H9 (cell line): ENCODE results near the gene EXOC8. TPM values are rescaled to one million over a fixed set of nuclear protein-coding genes. Genes with fewer than 3 reads are reported as not detected.

Experiments used
- DNase-seq: peaks from one replicate; pipeline ENCODE4 v3.0.0-alpha.2; 2017
- H2AFZ ChIP-seq: one replicate; pipeline ENCODE4 v1.6.1; 2013; ENCODE audit warnings: mild to moderate bottlenecking, low read length, control low read depth, moderate library complexity
- H2AK5ac ChIP-seq: 2 replicates; pipeline ENCODE4 v1.6.1; 2013; ENCODE audit warnings: low read length, control low read depth, mixed read lengths; ENCODE audit not compliant: insufficient read length
- H2BK120ac ChIP-seq: one replicate; pipeline ENCODE4 v1.6.1; 2013; ENCODE audit warnings: low read depth, mild to moderate bottlenecking, low read length, control low read depth, inconsistent platforms; ENCODE audit not compliant: poor library complexity, severe bottlenecking
- H2BK12ac ChIP-seq: 2 replicates; pipeline ENCODE4 v1.6.1; 2013; ENCODE audit warnings: low read length, control low read depth, mixed read lengths, low read depth; ENCODE audit not compliant: insufficient read length
- H2BK15ac ChIP-seq: 2 replicates; pipeline ENCODE4 v1.6.1; 2013; ENCODE audit warnings: low read depth, low read length, control low read depth
- H2BK20ac ChIP-seq: one replicate; pipeline ENCODE4 v1.6.1; 2013; ENCODE audit warnings: low read depth, mild to moderate bottlenecking, low read length, control low read depth, inconsistent platforms; ENCODE audit not compliant: poor library complexity, severe bottlenecking
- H2BK5ac ChIP-seq: 2 replicates; pipeline ENCODE4 v1.6.1; 2013; ENCODE audit warnings: low read length, control low read depth, mixed read lengths; ENCODE audit not compliant: insufficient read length
- H3K14ac ChIP-seq: 2 replicates; pipeline ENCODE4 v1.6.1; 2013; ENCODE audit warnings: low read length, control low read depth; ENCODE audit not compliant: insufficient read depth
- H3K18ac ChIP-seq: 2 replicates; pipeline ENCODE4 v1.6.1; 2013; ENCODE audit warnings: low read depth, mild to moderate bottlenecking, mixed read lengths, low read length, control low read depth; ENCODE audit not compliant: insufficient read length
- H3K23ac ChIP-seq: 2 replicates; pipeline ENCODE4 v1.6.1; 2013; ENCODE audit warnings: low read length, control low read depth, mixed read lengths, low read depth; ENCODE audit not compliant: insufficient read length
- H3K23me2 ChIP-seq: 2 replicates; pipeline ENCODE4 v1.6.1; 2013; ENCODE audit warnings: low read depth, mild to moderate bottlenecking, mixed read lengths, low read length, control low read depth; ENCODE audit not compliant: insufficient read length, poor library complexity, severe bottlenecking
- H3K27ac ChIP-seq: 2 replicates; pipeline ENCODE4 v1.5.1; 2013; ENCODE audit warnings: low read length, control low read depth, mixed read lengths, low read depth; ENCODE audit not compliant: insufficient read length
- H3K27me3 ChIP-seq: 2 replicates; pipeline ENCODE4 v1.6.1; 2013; ENCODE audit warnings: low read length, control low read depth, inconsistent platforms; ENCODE audit not compliant: insufficient read depth
- H3K4ac ChIP-seq: 2 replicates; pipeline ENCODE4 v1.6.1; 2013; ENCODE audit warnings: low read depth, mild to moderate bottlenecking, control low read depth, inconsistent platforms, low read length, moderate library complexity
- H3K4me1 ChIP-seq: 2 replicates; pipeline ENCODE4 v1.6.1; 2013; ENCODE audit warnings: low read length, control low read depth, inconsistent platforms; ENCODE audit not compliant: insufficient read depth
- H3K4me2 ChIP-seq: 2 replicates; pipeline ENCODE4 v1.6.1; 2013; ENCODE audit warnings: low read length, control low read depth, mixed read lengths; ENCODE audit not compliant: insufficient read length, insufficient read depth
- H3K56ac ChIP-seq: 2 replicates; pipeline ENCODE4 v1.6.1; 2013; ENCODE audit warnings: low read depth, mild to moderate bottlenecking, mixed read lengths, low read length, control low read depth; ENCODE audit not compliant: insufficient read length
- H3K79me1 ChIP-seq: 2 replicates; pipeline ENCODE4 v1.6.1; 2013; ENCODE audit warnings: low read depth, mild to moderate bottlenecking, moderate library complexity, low read length, control low read depth, inconsistent platforms; ENCODE audit not compliant: insufficient read depth, poor library complexity, severe bottlenecking
- H3K79me2 ChIP-seq: 2 replicates; pipeline ENCODE4 v1.6.1; 2013; ENCODE audit warnings: low read length, control low read depth, inconsistent platforms; ENCODE audit not compliant: insufficient read depth
- H3K9ac ChIP-seq: 2 replicates; pipeline ENCODE4 v1.6.1; 2013; ENCODE audit warnings: low read length, control low read depth, mixed read lengths; ENCODE audit not compliant: insufficient read length; ENCODE audit errors: extremely low read depth
- H3K9me3 ChIP-seq: one replicate; pipeline ENCODE4 v1.6.1; 2013; ENCODE audit warnings: low read depth, low read length, inconsistent platforms; ENCODE audit not compliant: control insufficient read depth
- H3T11ph ChIP-seq: one replicate; pipeline ENCODE4 v1.6.1; 2013; ENCODE audit warnings: mild to moderate bottlenecking, low read length, control low read depth, inconsistent platforms
- H4K20me1 ChIP-seq: one replicate; pipeline ENCODE4 v1.6.1; 2013; ENCODE audit not compliant: control insufficient read depth, insufficient read length, insufficient read depth
- H4K5ac ChIP-seq: 2 replicates; pipeline ENCODE4 v1.6.1; 2013; ENCODE audit warnings: low read depth, mild to moderate bottlenecking, mixed read lengths, low read length, control low read depth; ENCODE audit not compliant: insufficient read length
- H4K8ac ChIP-seq: replicated peaks from 2 replicates; pipeline ENCODE4 v1.6.1; 2013; ENCODE audit warnings: low read length, control low read depth, mixed read lengths, low read depth; ENCODE audit not compliant: insufficient read length
- H4K91ac ChIP-seq: 2 replicates; pipeline ENCODE4 v1.6.1; 2013; ENCODE audit warnings: low read depth, mild to moderate bottlenecking, moderate library complexity, mixed read lengths, low read length, control low read depth; ENCODE audit not compliant: insufficient read length
- H3K27ac Mint-ChIP-seq, 3 experiments: 2 replicates in 2 of 3; 3 replicates in 1 of 3; pipeline ENCODE4 v1.8.0; 2020 to 2021; ENCODE audit warnings: mixed read lengths in 3 of 3, mild to moderate bottlenecking in 1 of 3, moderate library complexity in 1 of 3
- H3K27me3 Mint-ChIP-seq: 2 replicates; pipeline ENCODE4 v1.8.0; 2021; ENCODE audit warnings: low read depth, mild to moderate bottlenecking, moderate library complexity, mixed read lengths
- H3K36me3 Mint-ChIP-seq, 3 experiments: 2 replicates in 2 of 3; 3 replicates in 1 of 3; pipeline ENCODE4 v1.8.0; 2020 to 2021; ENCODE audit warnings: low read depth in 3 of 3, mixed read lengths in 3 of 3; ENCODE audit not compliant: insufficient read depth in 1 of 3
- H3K4me1 Mint-ChIP-seq, 2 experiments: 2 replicates each; pipeline ENCODE4 v1.8.0; 2020; ENCODE audit warnings: mixed read lengths in 2 of 2
- H3K4me3 Mint-ChIP-seq, 2 experiments: 2 replicates in 1 of 2; 3 replicates in 1 of 2; pipeline ENCODE4 v1.8.0; 2020 to 2021; ENCODE audit warnings: mild to moderate bottlenecking in 2 of 2, mixed read lengths in 2 of 2, moderate library complexity in 1 of 2
- H3K9me3 Mint-ChIP-seq, 2 experiments: 2 replicates in 1 of 2; 3 replicates in 1 of 2; pipeline ENCODE4 v1.8.0; 2020; ENCODE audit warnings: mild to moderate bottlenecking in 2 of 2, mixed read lengths in 2 of 2, moderate library complexity in 1 of 2
- WGBS: extraction: QIAGEN DNeasy Blood & Tissue Kit; methylation state at CpG from one replicate; pipeline ENCODE4 v1.1.7; 2013; ENCODE audit warnings: missing lambda C conversion rate, low lambda C conversion rate, mixed read lengths; ENCODE audit not compliant: insufficient read length; ENCODE audit errors: extremely low coverage; 5-methylcytosine and 5-hydroxymethylcytosine counted together
- total RNA-seq: library from RNA; stranded (reverse); gene quantifications from 2 replicates; pipeline ENCODE4 v1.2.1, GENCODE V29; 2021
- TF ChIP-seq, protein P1 (sequence below): fragments of 200-600 bp; sonication (generic); conservative IDR thresholded peaks from 3 replicates; pipeline ENCODE4 v1.8.0; 2021; ENCODE audit warnings: antibody characterized with exemption, mild to moderate bottlenecking

Gene EXOC8
- total RNA-seq, 1 experiment from 2014 or later, result 10.8 TPM

DNA sequence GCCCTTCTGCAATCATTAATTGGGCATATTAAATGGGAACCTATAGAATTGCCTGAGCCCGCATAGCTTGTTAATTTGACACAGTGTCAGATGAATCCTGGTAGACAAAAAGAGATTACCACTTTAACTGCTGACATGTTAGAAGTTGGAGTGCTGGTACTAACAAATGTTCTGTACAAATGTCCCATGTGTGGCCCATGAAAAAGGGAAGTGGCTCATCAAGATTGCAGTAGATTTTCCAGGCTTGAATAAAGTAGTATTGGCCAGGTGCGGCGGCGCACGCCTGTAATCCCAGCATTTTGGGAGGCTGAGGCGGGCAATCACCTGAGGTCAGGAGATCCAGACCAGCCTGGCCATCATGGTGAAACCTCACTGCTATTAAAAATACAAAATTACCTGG is 51.0 kb downstream of the EXOC8 start:
- Histone ChIP-seq H4K8ac (no peak overlapping the region), H3K4me1 (no peaks in the 10 kb centered on the region), H3K79me1 (no peaks in the 10 kb centered on the region), H2BK15ac (no peak overlapping the region), H3K27ac (no peak overlapping the region), H2BK12ac (no peak overlapping the region), H4K91ac (no peak overlapping the region), H2AFZ (no peak overlapping the region), H2BK120ac (no peak overlapping the region), H3K4me2 (no peak overlapping the region), H3K18ac (no peak overlapping the region), H3K23ac (no peak overlapping the region), H3K9ac (no peak overlapping the region), H3T11ph (no peak overlapping the region), H3K4ac (no peak overlapping the region), H3K14ac (no peak overlapping the region), H2BK20ac (no peak overlapping the region), H4K5ac (no peak overlapping the region), H3K79me2 (no peaks in the 10 kb centered on the region), H4K20me1 (no peaks in the 10 kb centered on the region), H2AK5ac (no peak overlapping the region), H3K23me2 (no peaks in the 10 kb centered on the region), H3K9me3 (no peaks in the 10 kb centered on the region), H3K27me3 (no peaks in the 10 kb centered on the region), H3K56ac (no peak overlapping the region), H2BK5ac (no peak overlapping the region)
- Mint-ChIP-seq H3K9me3 (peaks cover 0 to 9% of the 10 kb centered on the region in 2 experiments; a peak in 2 of 5 replicates), H3K4me3 (no peak overlapping the region), H3K4me1 (peaks cover 2 to 10% of the 10 kb centered on the region in 2 experiments; a peak in 2 of 4 replicates), H3K27me3 (peaks cover 16% of the 10 kb centered on the region), H3K27ac (no peak overlapping the region), H3K36me3 (peaks cover 0 to 8% (median 2%) of the 10 kb centered on the region in 3 experiments; a peak in 5 of 7 replicates)
- WGBS, result no CpG with 5 or more reads among the region's 6 CpGs
- TF ChIP-seq, protein P1, sequence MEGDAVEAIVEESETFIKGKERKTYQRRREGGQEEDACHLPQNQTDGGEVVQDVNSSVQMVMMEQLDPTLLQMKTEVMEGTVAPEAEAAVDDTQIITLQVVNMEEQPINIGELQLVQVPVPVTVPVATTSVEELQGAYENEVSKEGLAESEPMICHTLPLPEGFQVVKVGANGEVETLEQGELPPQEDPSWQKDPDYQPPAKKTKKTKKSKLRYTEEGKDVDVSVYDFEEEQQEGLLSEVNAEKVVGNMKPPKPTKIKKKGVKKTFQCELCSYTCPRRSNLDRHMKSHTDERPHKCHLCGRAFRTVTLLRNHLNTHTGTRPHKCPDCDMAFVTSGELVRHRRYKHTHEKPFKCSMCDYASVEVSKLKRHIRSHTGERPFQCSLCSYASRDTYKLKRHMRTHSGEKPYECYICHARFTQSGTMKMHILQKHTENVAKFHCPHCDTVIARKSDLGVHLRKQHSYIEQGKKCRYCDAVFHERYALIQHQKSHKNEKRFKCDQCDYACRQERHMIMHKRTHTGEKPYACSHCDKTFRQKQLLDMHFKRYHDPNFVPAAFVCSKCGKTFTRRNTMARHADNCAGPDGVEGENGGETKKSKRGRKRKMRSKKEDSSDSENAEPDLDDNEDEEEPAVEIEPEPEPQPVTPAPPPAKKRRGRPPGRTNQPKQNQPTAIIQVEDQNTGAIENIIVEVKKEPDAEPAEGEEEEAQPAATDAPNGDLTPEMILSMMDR, result no peak
- no peak for DNase-seq
